VCaP (cell line): ENCODE results near the gene RASA3.

Experiments
- H3K27ac ChIP-seq: fragments of 450-650 bp; 2 replicates; pipeline ENCODE4 v1.5.1; 2017
- TF ChIP-seq, protein P1 (sequence below): fragments of 450-650 bp; conservative IDR thresholded peaks from 2 replicates; pipeline ENCODE4 v1.5.1; 2017; ENCODE audit warnings: mild to moderate bottlenecking, moderate library complexity

RASA3 gene

DNA sequence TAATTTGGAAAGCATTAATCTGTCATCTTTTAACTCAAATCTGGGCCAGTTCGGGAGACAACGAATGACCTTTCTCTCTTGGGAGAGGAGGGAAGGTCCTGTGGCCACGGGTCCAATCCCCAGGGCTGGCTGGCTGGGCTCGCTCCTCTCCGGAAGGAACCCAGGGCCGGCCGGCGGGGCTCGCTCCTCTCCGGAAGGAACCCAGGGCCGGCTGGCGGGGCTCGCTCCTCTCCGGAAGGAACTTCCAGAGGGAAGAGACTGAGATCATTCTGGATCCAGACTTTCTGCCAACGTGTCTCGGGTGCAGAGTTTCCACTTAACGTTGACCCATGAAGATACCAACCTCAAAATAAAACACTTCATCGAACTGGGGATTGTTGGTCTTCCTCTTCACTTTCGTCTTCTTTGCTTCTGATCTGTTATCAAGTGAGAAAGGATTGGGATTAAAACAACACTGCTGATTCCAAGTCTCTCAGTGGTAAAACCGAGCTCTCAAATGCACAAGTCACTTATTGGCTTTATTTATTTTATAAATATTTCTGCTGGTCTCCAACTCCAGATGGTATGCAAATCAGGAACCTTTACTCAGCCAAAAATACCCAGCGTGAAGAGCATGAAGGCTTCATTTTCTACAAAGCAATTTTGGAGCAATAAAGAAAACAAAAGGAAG is 105.2 kb downstream of the RASA3 start:
- H3K27ac ChIP-seq = no peak overlapping the region
- TF ChIP-seq, protein P1, sequence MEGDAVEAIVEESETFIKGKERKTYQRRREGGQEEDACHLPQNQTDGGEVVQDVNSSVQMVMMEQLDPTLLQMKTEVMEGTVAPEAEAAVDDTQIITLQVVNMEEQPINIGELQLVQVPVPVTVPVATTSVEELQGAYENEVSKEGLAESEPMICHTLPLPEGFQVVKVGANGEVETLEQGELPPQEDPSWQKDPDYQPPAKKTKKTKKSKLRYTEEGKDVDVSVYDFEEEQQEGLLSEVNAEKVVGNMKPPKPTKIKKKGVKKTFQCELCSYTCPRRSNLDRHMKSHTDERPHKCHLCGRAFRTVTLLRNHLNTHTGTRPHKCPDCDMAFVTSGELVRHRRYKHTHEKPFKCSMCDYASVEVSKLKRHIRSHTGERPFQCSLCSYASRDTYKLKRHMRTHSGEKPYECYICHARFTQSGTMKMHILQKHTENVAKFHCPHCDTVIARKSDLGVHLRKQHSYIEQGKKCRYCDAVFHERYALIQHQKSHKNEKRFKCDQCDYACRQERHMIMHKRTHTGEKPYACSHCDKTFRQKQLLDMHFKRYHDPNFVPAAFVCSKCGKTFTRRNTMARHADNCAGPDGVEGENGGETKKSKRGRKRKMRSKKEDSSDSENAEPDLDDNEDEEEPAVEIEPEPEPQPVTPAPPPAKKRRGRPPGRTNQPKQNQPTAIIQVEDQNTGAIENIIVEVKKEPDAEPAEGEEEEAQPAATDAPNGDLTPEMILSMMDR = no peak

DNA sequence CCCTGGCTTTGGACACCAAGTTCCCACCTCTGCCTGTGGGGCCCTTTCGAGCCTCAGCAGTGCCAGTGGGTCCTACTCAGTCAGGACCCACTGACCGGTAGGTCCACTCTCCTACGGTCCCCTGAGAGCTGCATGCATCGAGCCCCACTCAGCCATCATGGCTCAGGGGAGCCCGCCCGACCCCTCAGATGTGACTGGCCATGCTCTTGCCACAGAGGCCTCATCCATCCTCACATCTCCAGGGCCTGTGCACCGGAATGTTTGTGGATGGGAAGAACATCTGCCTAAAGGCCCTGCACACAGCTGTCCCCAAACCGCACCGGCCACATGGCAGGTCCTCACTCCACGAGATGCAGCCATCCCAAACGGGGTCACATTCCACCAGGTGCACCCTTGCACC is 105.9 kb downstream of the RASA3 start:
- no peak overlapping the region for H3K27ac ChIP-seq
- TF ChIP-seq, protein P1 = no peak

- no peak overlapping the region for H3K27ac ChIP-seq
- TF ChIP-seq, protein P1 = no peak
Observed at GRCh38 chr13:114025714-114026431, 106.5 kb downstream of the RASA3 start.

DNA sequence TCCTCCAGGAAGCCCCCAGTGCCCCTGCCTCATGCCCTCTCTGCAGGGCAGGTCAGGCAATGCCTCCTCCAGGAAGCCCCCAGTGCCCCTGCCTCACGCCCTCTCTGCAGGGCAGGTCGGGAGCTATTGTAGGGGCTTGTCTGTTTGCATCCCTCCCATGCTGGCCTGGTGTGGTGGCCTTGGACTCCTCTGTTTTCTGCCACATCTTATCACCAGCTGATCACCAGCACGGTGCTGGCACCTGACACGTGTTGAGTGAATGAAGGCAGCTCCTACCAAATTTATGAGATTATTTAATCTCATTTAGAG is 107.1 kb downstream of the RASA3 start:
- TF ChIP-seq, protein P1 = no peak
- no peak overlapping the region for H3K27ac ChIP-seq

GRCh38 chr13:114024603-114025404 is 107.6 kb downstream of the RASA3 start:
- TF ChIP-seq, protein P1 = no peak

GRCh38 chr13:114023716-114024602 is 108.5 kb downstream of the RASA3 start:
- TF ChIP-seq, protein P1 = no peak
- H3K27ac ChIP-seq = no peak overlapping the region

More at GRCh38 chr13:114024603-114025404, 107.6 kb downstream of the RASA3 start:
- H3K27ac ChIP-seq = no peak overlapping the region

DNA sequence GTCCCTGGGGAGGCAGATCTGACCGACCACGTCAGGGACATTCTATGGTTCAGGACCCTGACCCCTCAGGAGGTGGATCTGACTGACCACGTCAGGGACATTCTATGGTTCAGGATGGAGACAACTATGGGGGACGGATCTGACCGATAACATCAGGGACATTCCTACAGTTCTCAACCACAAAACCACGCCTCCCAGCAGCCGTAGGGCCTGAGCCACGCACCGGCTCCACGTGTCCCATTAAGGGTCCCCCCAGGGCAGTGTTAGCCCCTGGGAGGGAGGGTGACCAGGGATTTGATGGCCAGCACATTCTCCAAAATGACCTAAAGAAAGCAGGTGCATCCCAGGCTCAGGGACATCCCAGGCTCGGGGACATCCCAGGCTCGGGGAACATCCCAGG is 109.5 kb downstream of the RASA3 start:
- TF ChIP-seq, protein P1 = no peak
- H3K27ac ChIP-seq = no peak overlapping the region
